ENCODE results near the gene SCAANT1. TPM values are rescaled to one million over a fixed set of nuclear protein-coding genes. Genes with fewer than 3 reads are reported as not detected.

SCAANT1 gene
- total RNA-seq, 1 experiment from 2014 or later, result not detected

DNA sequence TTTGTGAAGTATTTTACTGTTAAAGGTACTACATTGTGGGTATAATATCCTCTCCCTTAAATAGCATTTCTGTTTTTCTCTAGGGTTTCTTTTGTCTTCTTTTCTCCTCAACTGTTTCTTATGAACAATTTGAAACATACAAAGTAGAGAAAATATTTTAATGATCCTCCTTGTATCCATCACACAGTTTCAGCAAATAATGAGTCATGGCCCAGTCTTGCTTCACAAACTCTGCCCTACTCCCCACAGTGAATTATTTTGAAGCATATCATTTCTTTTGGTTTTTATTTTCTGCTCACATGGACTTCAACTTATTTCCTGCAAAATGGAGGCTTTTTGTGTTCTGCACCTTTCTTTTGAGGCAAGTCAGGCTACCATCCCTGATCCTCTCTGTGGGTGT is 6.1 kb upstream of the SCAANT1 start:
- Histone ChIP-seq H3K79me2 (ENCODE audit: low read depth) (peaks cover 52% of the 10 kb centered on the region), H3K9me3 (ENCODE audit: insufficient read depth, low read depth) (no peaks in the 10 kb centered on the region), H3F3A (ENCODE audit: insufficient read depth, low read depth) (peaks cover 28% of the 10 kb centered on the region), H3K9me2 (ENCODE audit: insufficient read depth) (no peaks in the 10 kb centered on the region), H3K36me3 (ENCODE audit: low read depth) (peaks cover 8% of the 10 kb centered on the region), H3K4me1 (replicated peaks; ENCODE audit: insufficient read depth) (peaks cover 47% of the 10 kb centered on the region), H4K20me1 (ENCODE audit: insufficient read depth) (peaks cover 9% of the 10 kb centered on the region; the same call in 1 of the 2 replicates), H3K4me2 (peak overlapping the region; percentile 61), H3K27me3 (ENCODE audit: insufficient read depth, low read depth) (no peaks in the 10 kb centered on the region), H3K4me3 (no peak overlapping the region), H3K27ac (peak overlapping the region; percentile 67), H2AFZ (no peak overlapping the region)
- BruUV-seq (replicated peaks), result no TSS peak
- TF ChIP-seq CTCF (conservative IDR thresholded peaks at IDR 0.05) (no peak), EZH2 (IDR thresholded peaks at IDR 0.05; ENCODE audit: low read depth) (no peak)
- ChIA-PET POLR2A (ENCODE audit: unreplicated experiment) (no interaction called here), CTCF (no interaction called here)
- intact Hi-C loops (cut with micrococcal nuclease; ENCODE audit: unreplicated experiment), result loop anchor here (2.0 to 10.0 kb wide), 2 partner anchors 20 to 1604 kb away; no protein-coding TSS in a partner anchor
- DNase-seq, result peak in 1 of 2 experiments; percentile 66

- Histone ChIP-seq H3K4me1 (replicated peaks; ENCODE audit: insufficient read depth) (peaks cover 58% of the 10 kb centered on the region), H3K4me2 (peak overlapping the region; percentile 89), H3K9me2 (ENCODE audit: insufficient read depth) (no peaks in the 10 kb centered on the region), H3K9me3 (ENCODE audit: insufficient read depth, low read depth) (no peaks in the 10 kb centered on the region), H3K27ac (peak overlapping the region; percentile 45), H3K4me3 (peak overlapping the region; percentile 65; the same call in 1 of the 2 replicates), H4K20me1 (ENCODE audit: insufficient read depth) (peaks cover 9% of the 10 kb centered on the region; the same call in 1 of the 2 replicates), H3K79me2 (ENCODE audit: low read depth) (peaks cover 45% of the 10 kb centered on the region), H2AFZ (no peak overlapping the region), H3K27me3 (ENCODE audit: insufficient read depth, low read depth) (no peaks in the 10 kb centered on the region), H3K36me3 (ENCODE audit: low read depth) (peaks cover 8% of the 10 kb centered on the region), H3F3A (ENCODE audit: insufficient read depth, low read depth) (peaks cover 28% of the 10 kb centered on the region)
- DNase-seq, result peak; percentile 56 to 68
- CTCF ChIA-PET, result interaction anchor here (0.5 kb wide), 1 partner anchor 53 kb away, joined by 3 read pairs; no protein-coding TSS in a partner anchor
- intact Hi-C loops (cut with micrococcal nuclease; ENCODE audit: unreplicated experiment), result loop anchor here (1.0 to 10.0 kb wide), 4 partner anchors 48 to 1600 kb away; no protein-coding TSS in a partner anchor
- POLR2A ChIA-PET (ENCODE audit: unreplicated experiment), result no interaction called here
- BruUV-seq (replicated peaks), result no TSS peak
- TF ChIP-seq EZH2 (IDR thresholded peaks at IDR 0.05; ENCODE audit: low read depth) (no peak), CTCF (conservative IDR thresholded peaks at IDR 0.05) (no peak)
These were observed 2.1 kb upstream of the SCAANT1 start for GRCh38 chr3:63914312-63914711.

GRCh38 chr3:63912768-63913588 is 795 bp upstream of the SCAANT1 start:
- CTCF ChIA-PET, result no interaction called here
- POLR2A ChIA-PET (ENCODE audit: unreplicated experiment), result no interaction called here
- no peaks in the 10 kb centered on the region; the same call in 1 of the 2 replicates for H4K20me1 ChIP-seq (ENCODE audit: insufficient read depth)
- H3K27me3 ChIP-seq (ENCODE audit: insufficient read depth, low read depth), result no peaks in the 10 kb centered on the region
- no peaks in the 10 kb centered on the region for H3K9me2 ChIP-seq (ENCODE audit: insufficient read depth)
- no peaks in the 10 kb centered on the region for H3K9me3 ChIP-seq (ENCODE audit: insufficient read depth, low read depth)
- H3K4me3 ChIP-seq, result peak overlapping the region; percentile 65
- peaks cover 47% of the 10 kb centered on the region for H3K4me1 ChIP-seq (replicated peaks; ENCODE audit: insufficient read depth)
- H3K79me2 ChIP-seq (ENCODE audit: low read depth), result peaks cover 37% of the 10 kb centered on the region
- H3K4me2 ChIP-seq, result peak overlapping the region; percentile 89
- peak overlapping the region; percentile 45 for H3K27ac ChIP-seq
- BruUV-seq (replicated peaks), result TSS peak; percentile 40
- 0 out of 2 replicates have a peak overlapping the region, but pooled peaks have one; percentile 49 for H2AFZ ChIP-seq
- DNase-seq, result peak; percentile 42 to 47
- peaks cover 21% of the 10 kb centered on the region for H3F3A ChIP-seq (ENCODE audit: insufficient read depth, low read depth)
- peaks cover 8% of the 10 kb centered on the region for H3K36me3 ChIP-seq (ENCODE audit: low read depth)
- intact Hi-C loops (cut with micrococcal nuclease; ENCODE audit: unreplicated experiment), result loop anchor here (2.0 to 10.0 kb wide), 4 partner anchors 40 to 1598 kb away; no protein-coding TSS in a partner anchor
- TF ChIP-seq EZH2 (IDR thresholded peaks at IDR 0.05; ENCODE audit: low read depth) (no peak), CTCF (conservative IDR thresholded peaks at IDR 0.05) (no peak)
